Esophagus (tissue), 2 donors: Measurements from ENCODE around the gene TAF3. TPM values are rescaled to one million over a fixed set of nuclear protein-coding genes. Genes with fewer than 3 reads are reported as not detected.

Source experiments
- H3K27ac ChIP-seq, 2 donors: one replicate each; pipeline ENCODE4 v1.5.1; 2013; ENCODE audit warnings: low read depth in 2 of 2, mild to moderate bottlenecking in 2 of 2, inconsistent platforms in 1 of 2, low read length in 1 of 2, moderate library complexity in 1 of 2
- H3K27me3 ChIP-seq, 2 donors: one replicate each; pipeline ENCODE4 v1.6.1; 2013; ENCODE audit warnings: low read length in 2 of 2, control low read depth in 1 of 2, mild to moderate bottlenecking in 1 of 2; ENCODE audit not compliant: insufficient read depth in 2 of 2, control insufficient read depth in 1 of 2
- H3K36me3 ChIP-seq, 2 donors: one replicate each; pipeline ENCODE4 v1.6.1; 2013; ENCODE audit warnings: low read length in 1 of 2; ENCODE audit not compliant: control insufficient read depth in 2 of 2, insufficient read depth in 2 of 2
- H3K4me1 ChIP-seq, 2 donors: one replicate each; pipeline ENCODE4 v1.6.1; 2013; ENCODE audit warnings: low read length in 1 of 2; ENCODE audit not compliant: control insufficient read depth in 2 of 2, insufficient read depth in 2 of 2
- H3K4me3 ChIP-seq, 2 donors: one replicate each; pipeline ENCODE4 v1.5.1; 2013; ENCODE audit warnings: low read length in 2 of 2, mild to moderate bottlenecking in 2 of 2, low read depth in 1 of 2, moderate library complexity in 1 of 2
- H3K9me3 ChIP-seq, 2 donors: one replicate each; pipeline ENCODE4 v1.6.1; 2013; ENCODE audit warnings: mild to moderate bottlenecking in 2 of 2, low read depth in 1 of 2, low read length in 1 of 2, moderate library complexity in 1 of 2; ENCODE audit not compliant: control insufficient read depth in 2 of 2, insufficient read depth in 1 of 2
- WGBS, 2 donors: extraction: QIAGEN DNeasy Blood & Tissue Kit; methylation state at CpG; one replicate each; pipeline ENCODE4 v1.1.7; 2013; 5-methylcytosine and 5-hydroxymethylcytosine counted together
- polyA plus RNA-seq, 2 donors: library from polyadenylated mRNA; stranded (reverse); fragments of 200-250 nt; gene quantifications; one replicate each; pipeline ENCODE4 v1.2.3, GENCODE V29; 2013
- donor health status: healthy with polysubstance abuse.
- donor health status: Bipolar disorder and iron deficiency.

The TAF3 gene
- polyA plus RNA-seq, 2 donors, result 1.6 to 1.9 TPM

DNA sequence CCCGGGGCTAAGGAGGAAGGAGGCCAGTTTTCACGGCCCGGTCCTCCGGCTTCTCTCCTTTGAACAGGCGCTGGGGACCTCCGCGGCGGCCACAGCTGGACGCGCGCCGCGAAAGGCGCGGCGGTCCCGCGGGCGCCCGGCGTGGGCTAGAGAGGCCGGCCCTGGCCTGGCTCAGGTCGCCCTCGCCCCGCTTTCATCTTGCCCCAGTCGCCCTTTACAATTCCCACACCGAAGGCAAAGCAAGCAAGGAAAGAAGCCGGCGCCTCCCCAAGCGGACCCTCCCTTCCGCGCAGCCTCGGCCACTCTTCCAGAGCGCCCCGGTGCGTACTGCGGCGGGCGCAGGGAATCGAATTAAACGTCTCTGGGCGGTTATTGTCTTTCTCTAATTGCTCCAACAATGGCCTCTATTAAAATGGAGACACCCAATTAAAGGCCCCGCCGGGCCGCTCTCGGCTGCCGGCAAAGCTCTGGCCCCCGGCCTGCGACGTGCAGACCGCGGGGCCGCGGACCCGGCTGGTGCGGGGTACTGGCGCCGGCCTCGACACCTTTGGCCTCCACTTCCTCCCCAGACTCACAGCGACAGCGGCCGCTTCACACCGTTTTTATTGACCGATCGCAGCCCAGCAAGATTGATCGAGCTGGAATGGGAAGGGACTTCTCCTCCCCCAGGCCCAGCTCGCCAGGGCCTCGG, 231.7 kb downstream of the TAF3 start:
- Histone ChIP-seq H3K27ac (no peak overlapping the region), H3K27me3 (peaks cover 9 to 59% of the 10 kb centered on the region in 2 donors), H3K36me3 (no peaks in the 10 kb centered on the region), H3K4me1 (peaks cover 14 to 16% of the 10 kb centered on the region in 2 donors), H3K4me3 (peak overlapping the region in 1 of 2 donors; percentile 42), H3K9me3 (no peaks in the 10 kb centered on the region)
- WGBS, 2 donors, result 0 to 3% methylated on average over 49 to 68 of the region's 68 CpGs

GRCh38 chr10:8050556-8051108, 232.3 kb downstream of the TAF3 start:
- 1% methylated on average over 54 to 60 of the region's 60 CpGs for WGBS, 2 donors
- peaks cover 11 to 18% of the 10 kb centered on the region in 2 donors for H3K4me1 ChIP-seq
- no peaks in the 10 kb centered on the region for H3K9me3 ChIP-seq
- no peak overlapping the region for H3K27ac ChIP-seq
- H3K27me3 ChIP-seq, result peaks cover 9 to 59% of the 10 kb centered on the region in 2 donors
- H3K36me3 ChIP-seq, result no peaks in the 10 kb centered on the region
- H3K4me3 ChIP-seq, result peak overlapping the region in 1 of 2 donors; percentile 42

- H3K27me3 ChIP-seq, result peaks cover 9 to 58% of the 10 kb centered on the region in 2 donors
- WGBS, 2 donors, result 5 to 9% methylated on average over 44 to 50 of the region's 52 CpGs
- peak overlapping the region in 1 of 2 donors; percentile 42 for H3K4me3 ChIP-seq
- no peak overlapping the region for H3K27ac ChIP-seq
- no peaks in the 10 kb centered on the region for H3K9me3 ChIP-seq
- H3K4me1 ChIP-seq, result peaks cover 11 to 18% of the 10 kb centered on the region in 2 donors
- H3K36me3 ChIP-seq, result no peaks in the 10 kb centered on the region
Measured at GRCh38 chr10:8051109-8051821, 233.0 kb downstream of the TAF3 start.

- Histone ChIP-seq H3K4me3 (no peak overlapping the region), H3K27ac (no peak overlapping the region), H3K36me3 (no peaks in the 10 kb centered on the region), H3K27me3 (peaks cover 9 to 54% of the 10 kb centered on the region in 2 donors), H3K4me1 (peaks cover 11 to 18% of the 10 kb centered on the region in 2 donors), H3K9me3 (no peaks in the 10 kb centered on the region)
- WGBS, 2 donors, result 3 to 8% methylated on average over 20 to 29 of the region's 29 CpGs
Measured at GRCh38 chr10:8051851-8052257, 233.5 kb downstream of the TAF3 start.

DNA sequence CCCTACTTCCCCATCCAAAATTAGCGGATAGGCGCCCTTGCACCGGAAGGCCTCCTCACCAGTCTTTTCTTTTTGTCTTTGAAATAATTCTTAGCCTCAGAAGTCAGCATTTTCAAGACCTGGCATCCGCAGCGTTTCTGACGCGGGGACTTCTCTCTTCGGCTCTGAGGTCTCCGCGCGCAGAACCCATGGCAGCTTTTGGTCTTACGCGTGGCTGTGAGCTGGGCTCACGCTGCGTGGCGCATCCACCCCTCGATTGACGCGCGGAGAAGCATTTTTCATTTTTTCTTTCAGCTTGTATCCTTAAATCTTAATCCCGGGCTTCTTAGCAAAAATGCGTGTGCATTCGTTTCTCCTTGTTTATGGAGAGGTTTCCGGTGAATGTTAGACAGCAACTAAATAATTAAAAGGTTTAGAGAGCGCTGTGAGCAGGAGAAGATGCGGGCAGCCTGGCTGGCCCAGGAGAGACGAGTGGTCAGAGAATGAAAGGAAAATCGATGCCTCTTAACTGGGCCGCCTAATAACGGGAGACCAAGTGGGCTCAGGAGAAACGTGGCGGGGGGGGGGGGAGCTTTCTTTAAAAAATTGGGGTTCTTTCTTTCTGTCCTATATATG, 234.1 kb downstream of the TAF3 start:
- no peak overlapping the region for H3K27ac ChIP-seq
- H3K36me3 ChIP-seq, result no peaks in the 10 kb centered on the region
- H3K4me3 ChIP-seq, result no peak overlapping the region
- WGBS, 2 donors, result 13 to 15% methylated on average over 32 of the region's 32 CpGs
- H3K4me1 ChIP-seq, result peaks cover 11 to 18% of the 10 kb centered on the region in 2 donors
- H3K27me3 ChIP-seq, result peaks cover 9 to 54% of the 10 kb centered on the region in 2 donors
- no peaks in the 10 kb centered on the region for H3K9me3 ChIP-seq

GRCh38 chr10:8052956-8053445, 234.7 kb downstream of the TAF3 start:
- WGBS, 2 donors, result 9 to 11% methylated on average over 17 of the region's 17 CpGs
- Histone ChIP-seq H3K27me3 (peaks cover 9 to 49% of the 10 kb centered on the region in 2 donors), H3K36me3 (no peaks in the 10 kb centered on the region), H3K4me1 (peaks cover 11 to 18% of the 10 kb centered on the region in 2 donors), H3K27ac (no peak overlapping the region), H3K9me3 (no peaks in the 10 kb centered on the region), H3K4me3 (no peak overlapping the region)

GRCh38 chr10:8053446-8054243, 235.3 kb downstream of the TAF3 start:
- 2% methylated on average over 60 of the region's 60 CpGs for WGBS, 2 donors
- no peaks in the 10 kb centered on the region for H3K9me3 ChIP-seq
- peaks cover 9 to 44% of the 10 kb centered on the region in 2 donors for H3K27me3 ChIP-seq
- H3K4me1 ChIP-seq, result peaks cover 11 to 18% of the 10 kb centered on the region in 2 donors
- no peaks in the 10 kb centered on the region for H3K36me3 ChIP-seq
- peak overlapping the region; percentile 41 to 69 for H3K4me3 ChIP-seq
- H3K27ac ChIP-seq, result no peak overlapping the region

- Histone ChIP-seq H3K36me3 (no peaks in the 10 kb centered on the region), H3K9me3 (no peaks in the 10 kb centered on the region), H3K27ac (no peak overlapping the region), H3K4me3 (peak overlapping the region; percentile 8 to 69), H3K27me3 (peaks cover 8 to 40% of the 10 kb centered on the region in 2 donors), H3K4me1 (peaks cover 11 to 17% of the 10 kb centered on the region in 2 donors)
- 0 to 1% methylated on average over 12 to 25 of the region's 25 CpGs for WGBS, 2 donors
Measured at GRCh38 chr10:8054244-8054493, 235.9 kb downstream of the TAF3 start.
